Esophagus muscularis mucosa (tissue), 3 donors: ENCODE measurements around the gene ATF3.

Experiments
- POLR2A ChIP-seq: fragments of 450-650 bp; IDR thresholded peaks from one replicate; pipeline ENCODE4 v1.6.1; 2017; ENCODE audit warnings: antibody characterized with exemption, moderate library complexity, mild to moderate bottlenecking, low read depth
- POLR2AphosphoS5 ChIP-seq, 2 donors: sonication (generic); formaldehyde crosslinking; IDR thresholded peaks; one replicate each; pipeline ENCODE4 v1.6.1; 2017; ENCODE audit warnings: antibody characterized with exemption in 2 of 2
- TF ChIP-seq, protein P1 (sequence below), 3 experiments: fragments of 200-600 bp in 2 of 3; fragments of 450-650 bp in 1 of 3; sonication (generic) in 2 of 3; IDR thresholded peaks; one replicate each; pipeline ENCODE4 v1.5.1; 2017 to 2019; ENCODE audit warnings: antibody characterized with exemption in 3 of 3, mild to moderate bottlenecking in 2 of 3, moderate library complexity in 1 of 3

DNA sequence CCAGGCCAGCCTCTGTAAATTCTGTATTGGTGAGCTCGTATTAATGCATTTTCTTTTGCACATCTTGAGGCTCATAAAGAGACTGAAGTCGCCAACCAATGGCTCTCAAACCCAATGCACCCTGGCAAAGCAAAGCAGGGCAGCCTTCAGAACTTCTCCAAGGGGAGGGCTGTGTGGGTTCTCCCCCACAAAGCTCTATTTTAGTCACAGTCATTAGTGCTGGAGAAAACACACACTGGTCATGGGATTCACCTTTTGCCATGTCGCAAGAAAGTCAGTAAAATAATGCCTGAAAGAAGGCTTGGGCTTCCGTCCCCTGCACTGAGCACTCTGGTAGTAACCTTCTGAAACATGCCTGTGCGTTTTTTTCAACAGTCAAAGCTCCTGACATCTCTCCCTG is 26.3 kb upstream of the ATF3 start:
- TF ChIP-seq, protein P1, sequence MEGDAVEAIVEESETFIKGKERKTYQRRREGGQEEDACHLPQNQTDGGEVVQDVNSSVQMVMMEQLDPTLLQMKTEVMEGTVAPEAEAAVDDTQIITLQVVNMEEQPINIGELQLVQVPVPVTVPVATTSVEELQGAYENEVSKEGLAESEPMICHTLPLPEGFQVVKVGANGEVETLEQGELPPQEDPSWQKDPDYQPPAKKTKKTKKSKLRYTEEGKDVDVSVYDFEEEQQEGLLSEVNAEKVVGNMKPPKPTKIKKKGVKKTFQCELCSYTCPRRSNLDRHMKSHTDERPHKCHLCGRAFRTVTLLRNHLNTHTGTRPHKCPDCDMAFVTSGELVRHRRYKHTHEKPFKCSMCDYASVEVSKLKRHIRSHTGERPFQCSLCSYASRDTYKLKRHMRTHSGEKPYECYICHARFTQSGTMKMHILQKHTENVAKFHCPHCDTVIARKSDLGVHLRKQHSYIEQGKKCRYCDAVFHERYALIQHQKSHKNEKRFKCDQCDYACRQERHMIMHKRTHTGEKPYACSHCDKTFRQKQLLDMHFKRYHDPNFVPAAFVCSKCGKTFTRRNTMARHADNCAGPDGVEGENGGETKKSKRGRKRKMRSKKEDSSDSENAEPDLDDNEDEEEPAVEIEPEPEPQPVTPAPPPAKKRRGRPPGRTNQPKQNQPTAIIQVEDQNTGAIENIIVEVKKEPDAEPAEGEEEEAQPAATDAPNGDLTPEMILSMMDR (IDR thresholded peaks at IDR 0.05): no peak
- TF ChIP-seq POLR2A (no peak), POLR2AphosphoS5 (IDR thresholded peaks at IDR 0.05) (no peak)
